H1 (cell line): ENCODE results near the gene PRKAA1. TPM values are rescaled to one million over a fixed set of nuclear protein-coding genes. Genes with fewer than 3 reads are reported as not detected.

ENCODE experiments used
- ASH2L ChIP-seq: fragments of 200-600, 300-600 bp; sonication (generic); IDR thresholded peaks from one replicate; pipeline ENCODE4 v1.7.1; 2017; ENCODE audit warnings: low read length
- CHD1 ChIP-seq: IDR thresholded peaks from 2 replicates; pipeline ENCODE4 v1.6.1; 2012; ENCODE audit warnings: low read depth, low read length, improper control_type of control experiment
- POLR2A ChIP-seq, 2 experiments: IDR thresholded peaks; 1 replicate in 1 of 2; 2 replicates in 1 of 2; pipeline ENCODE4 v1.6.1; 2011; ENCODE audit warnings: low read depth in 2 of 2, low read length in 2 of 2, mild to moderate bottlenecking in 2 of 2; ENCODE audit errors: control extremely low read depth in 1 of 2
- SIRT6 ChIP-seq: IDR thresholded peaks from one replicate; pipeline ENCODE4 v1.7.1; 2012; ENCODE audit warnings: low read length, inconsistent platforms
- SP2 ChIP-seq: IDR thresholded peaks from 2 replicates; pipeline ENCODE4 v1.6.1; 2012; ENCODE audit warnings: mild to moderate bottlenecking, low read length, inconsistent platforms
- polyA plus RNA-seq, 7 experiments: library from polyadenylated mRNA; depleted of rRNA in 3 of 7; stranded (reverse) in 5 of 7; unstranded in 2 of 7; fragments of >200 nt in 5 of 7; fragments of 200-250 nt in 2 of 7; gene quantifications; 1 replicate in 5 of 7; 2 replicates in 1 of 7; 4 replicates in 1 of 7; pipeline versions ENCODE4 v1.2.1 to v1.2.3, GENCODE V29; 2011 to 2013; ENCODE audit warnings: missing spikeins in 2 of 7, mixed read lengths in 2 of 7
- total RNA-seq: library from RNA; stranded (reverse); fragmentation: NEBNext Ultra II Directional; extraction: Animal tissue kit (Norgen Biotek cat#: 25700); gene quantifications from 2 replicates; pipeline ENCODE4 v1.2.1, GENCODE V29; 2021
- TF ChIP-seq, protein P1 (sequence below): IDR thresholded peaks from 2 replicates; pipeline ENCODE4 v1.6.1; 2011; ENCODE audit warnings: low read depth, mild to moderate bottlenecking, low read length; ENCODE audit not compliant: insufficient read depth

Gene PRKAA1
- total and polyA plus RNA-seq, 2 of the 8 experiments (the other 6 are each of a cell fraction or from before 2014, with no cell fraction given) = 10.4 to 33.1 TPM

DNA sequence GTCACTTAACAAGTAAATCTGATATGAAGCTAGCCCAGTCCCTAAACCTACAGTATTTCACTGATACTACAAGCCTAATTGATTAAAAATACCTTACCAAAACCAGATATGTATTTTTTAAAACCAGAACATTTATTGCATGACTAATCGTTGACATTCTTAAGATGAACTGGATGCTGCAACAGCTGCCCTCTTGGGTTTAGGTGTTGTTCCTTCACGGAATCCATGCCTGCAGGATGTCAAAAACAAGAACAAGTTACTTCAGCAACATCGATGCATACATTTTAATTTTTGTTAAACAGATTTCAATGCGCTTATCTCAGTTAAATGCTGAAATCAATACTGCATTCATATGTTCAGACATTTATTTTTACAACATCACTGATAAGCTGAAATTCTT lies 34.2 kb upstream of the PRKAA1 start (continued):
- TF ChIP-seq POLR2A (IDR thresholded peaks at IDR 0.05; ENCODE audit: control extremely low read depth in 1 of 2, low read depth in 2 of 2, low read length in 2 of 2) = no peak
- TF ChIP-seq CHD1 = no peak
- TF ChIP-seq, protein P1, sequence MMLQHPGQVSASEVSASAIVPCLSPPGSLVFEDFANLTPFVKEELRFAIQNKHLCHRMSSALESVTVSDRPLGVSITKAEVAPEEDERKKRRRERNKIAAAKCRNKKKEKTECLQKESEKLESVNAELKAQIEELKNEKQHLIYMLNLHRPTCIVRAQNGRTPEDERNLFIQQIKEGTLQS = no peak
- TF ChIP-seq SP2 = no peak
- TF ChIP-seq ASH2L = no peak
- no peak for TF ChIP-seq SIRT6
